ENCODE results near the gene CD52.
"Not testable (repeated sequence)": the region's sequence is repeated elsewhere in the genome, so short reads cannot be mapped to it uniquely, and the experiment has no call there.

CD52 gene

GRCh38 chr1:26302733-26303405, 14.9 kb upstream of the CD52 start:
- no peak for TF ChIP-seq ZNF274 (IDR thresholded peaks at IDR 0.05; ENCODE audit: low read depth, low read length)
- no peak overlapping the region for H3K4me3 ChIP-seq (ENCODE audit: low read length)

- no peak for TF ChIP-seq ZNF274 (IDR thresholded peaks at IDR 0.05; ENCODE audit: low read depth, low read length)
- H3K4me3 ChIP-seq (ENCODE audit: low read length) = peak overlapping the region; percentile 67
These were observed 12.0 kb upstream of the CD52 start for GRCh38 chr1:26305667-26306289.

- no peak for TF ChIP-seq ZNF274 (IDR thresholded peaks at IDR 0.05; ENCODE audit: low read depth, low read length)
- peak within 1 kb of the TSS; percentile 67 for H3K4me3 ChIP-seq (ENCODE audit: low read length)
These were observed 11.2 kb upstream of the CD52 start, which contains the start of gene UBXN11 for GRCh38 chr1:26306290-26307229. UBXN11 (minus strand) TSS chr1:26306636; CDS start chr1:26302883, 3,753 bp downstream.

- H3K4me3 ChIP-seq (ENCODE audit: low read length) = peak overlapping the region; percentile 64; the same call in 1 of the 2 replicates
- no peak for TF ChIP-seq ZNF274 (IDR thresholded peaks at IDR 0.05; ENCODE audit: low read depth, low read length)
These were observed 10.4 kb upstream of the CD52 start for GRCh38 chr1:26307363-26307781.

GRCh38 chr1:26307966-26308899, 9.5 kb upstream of the CD52 start:
- H3K4me3 ChIP-seq (ENCODE audit: low read length) = not testable (repeated sequence)

- H3K4me3 ChIP-seq (ENCODE audit: low read length) = no peak overlapping the region
- TF ChIP-seq ZNF274 (IDR thresholded peaks at IDR 0.05; ENCODE audit: low read depth, low read length) = no peak
These were observed 3.3 kb upstream of the CD52 start for GRCh38 chr1:26314501-26314900.

GRCh38 chr1:26315874-26316850, 1.6 kb upstream of the CD52 start:
- no peak for TF ChIP-seq ZNF274 (IDR thresholded peaks at IDR 0.05; ENCODE audit: low read depth, low read length)
- no peak overlapping the region; the same call in 1 of the 2 replicates for H3K4me3 ChIP-seq (ENCODE audit: low read length)

GRCh38 chr1:26317146-26317545, 612 bp upstream of the CD52 start:
- no peak for TF ChIP-seq ZNF274 (IDR thresholded peaks at IDR 0.05; ENCODE audit: low read depth, low read length)
- peak overlapping the region; percentile 69; the same call in 1 of the 2 replicates for H3K4me3 ChIP-seq (ENCODE audit: low read length)

GRCh38 chr1:26318338-26319064, 743 bp downstream of the CD52 start:
- peak overlapping the region; percentile 69; the same call in 1 of the 2 replicates for H3K4me3 ChIP-seq (ENCODE audit: low read length)
- no peak for TF ChIP-seq ZNF274 (IDR thresholded peaks at IDR 0.05; ENCODE audit: low read depth, low read length)

- no peak overlapping the region for H3K4me3 ChIP-seq (ENCODE audit: low read length)
- no peak for TF ChIP-seq ZNF274 (IDR thresholded peaks at IDR 0.05; ENCODE audit: low read depth, low read length)
These were observed 3.1 kb downstream of the CD52 start for GRCh38 chr1:26320896-26321295.

- no peak for TF ChIP-seq ZNF274 (IDR thresholded peaks at IDR 0.05; ENCODE audit: low read depth, low read length)
- H3K4me3 ChIP-seq (ENCODE audit: low read length) = no peak overlapping the region
These were observed 3.7 kb downstream of the CD52 start for GRCh38 chr1:26321315-26322041.
